Stimulated activated CD8-positive, alpha-beta memory T cell treated with anti-CD3 and anti-CD28 coated beads, Interleukin-7, amount 100 ng/mL, for 24 hours (primary cell): ENCODE results near the gene C11orf52.

Experiments used
- DNase-seq: peaks from one replicate; pipeline ENCODE4 v3.0.0-alpha.2; 2020; ENCODE audit warnings: low read depth

C11orf52 gene

GRCh38 chr11:111976119-111976766 lies 57.5 kb downstream of the C11orf52 start:
- no peak for DNase-seq
